ENCODE results near the gene TP73.

- TF ChIP-seq REST (IDR thresholded peaks at IDR 0.05; ENCODE audit: insufficient read depth in 1 of 2, low read depth in 2 of 2, low read length in 2 of 2), result no peak
- TF ChIP-seq SIN3A (IDR thresholded peaks at IDR 0.05; ENCODE audit: borderline replicate concordance, insufficient read depth, low read length), result no peak
Observed at GRCh38 chr1:3657096-3657475, 4.8 kb downstream of the TP73 start.
